ENCODE results near the gene TARP.

GRCh38 chr7:38283107-38283506, 9.7 kb upstream of the TARP start:
- TF ChIP-seq CTCF (IDR thresholded peaks at IDR 0.05; ENCODE audit: low read depth, low read length) (no peak), POLR2A (IDR thresholded peaks at IDR 0.05; ENCODE audit: extremely low read depth, insufficient read length) (no peak)
